HL-60 (cell line): ENCODE results near the gene CTNNA2.

Experiments
- DNase-seq, 2 experiments: peaks; one replicate each; pipeline ENCODE4 v3.0.0-alpha.2; 2010 to 2020; ENCODE audit warnings: low read depth in 1 of 2, low spot score in 1 of 2
- H3K27ac ChIP-seq: fragments of 250-450 bp; sonication (Bioruptor Pico); replicated peaks from 2 replicates; pipeline ENCODE4 v1.5.1; 2020; ENCODE audit warnings: mild to moderate bottlenecking, moderate library complexity
- H3K27me3 ChIP-seq: fragments of 250-450 bp; sonication (Bioruptor Pico); 2 replicates; pipeline ENCODE4 v1.5.1; 2021; ENCODE audit warnings: mild to moderate bottlenecking, moderate library complexity; ENCODE audit not compliant: insufficient read depth, poor library complexity, severe bottlenecking
- H3K4me3 ChIP-seq: replicated peaks from 2 replicates; pipeline ENCODE4 v1.5.1; 2011; ENCODE audit warnings: mild to moderate bottlenecking, control low read depth, low read length; ENCODE audit not compliant: insufficient read depth
- CTCF ChIP-seq: IDR thresholded peaks from one replicate; pipeline ENCODE4 v1.5.1; 2011; ENCODE audit warnings: low read length, control low read depth, inconsistent platforms; ENCODE audit not compliant: insufficient read depth
- GABPA ChIP-seq: IDR thresholded peaks from 2 replicates; pipeline ENCODE4 v1.6.1; 2012; ENCODE audit warnings: low read depth
- POLR2AphosphoS5 ChIP-seq: IDR thresholded peaks from 2 replicates; pipeline ENCODE4 v1.6.1; 2012; ENCODE audit warnings: low read depth
- SPI1 ChIP-seq: IDR thresholded peaks from 2 replicates; pipeline ENCODE4 v1.6.1; 2012; ENCODE audit warnings: low read depth, mild to moderate bottlenecking, borderline replicate concordance
- TF ChIP-seq, protein P1 (sequence below): IDR thresholded peaks from 2 replicates; pipeline ENCODE4 v1.6.1; 2012; ENCODE audit warnings: low read depth; ENCODE audit not compliant: insufficient replicate concordance

Gene CTNNA2

GRCh38 chr2:79640001-79640400 is 127.2 kb downstream of the CTNNA2 start:
- TF ChIP-seq CTCF (no peak), SPI1 (no peak), POLR2AphosphoS5 (no peak), GABPA (no peak)
- TF ChIP-seq, protein P1, sequence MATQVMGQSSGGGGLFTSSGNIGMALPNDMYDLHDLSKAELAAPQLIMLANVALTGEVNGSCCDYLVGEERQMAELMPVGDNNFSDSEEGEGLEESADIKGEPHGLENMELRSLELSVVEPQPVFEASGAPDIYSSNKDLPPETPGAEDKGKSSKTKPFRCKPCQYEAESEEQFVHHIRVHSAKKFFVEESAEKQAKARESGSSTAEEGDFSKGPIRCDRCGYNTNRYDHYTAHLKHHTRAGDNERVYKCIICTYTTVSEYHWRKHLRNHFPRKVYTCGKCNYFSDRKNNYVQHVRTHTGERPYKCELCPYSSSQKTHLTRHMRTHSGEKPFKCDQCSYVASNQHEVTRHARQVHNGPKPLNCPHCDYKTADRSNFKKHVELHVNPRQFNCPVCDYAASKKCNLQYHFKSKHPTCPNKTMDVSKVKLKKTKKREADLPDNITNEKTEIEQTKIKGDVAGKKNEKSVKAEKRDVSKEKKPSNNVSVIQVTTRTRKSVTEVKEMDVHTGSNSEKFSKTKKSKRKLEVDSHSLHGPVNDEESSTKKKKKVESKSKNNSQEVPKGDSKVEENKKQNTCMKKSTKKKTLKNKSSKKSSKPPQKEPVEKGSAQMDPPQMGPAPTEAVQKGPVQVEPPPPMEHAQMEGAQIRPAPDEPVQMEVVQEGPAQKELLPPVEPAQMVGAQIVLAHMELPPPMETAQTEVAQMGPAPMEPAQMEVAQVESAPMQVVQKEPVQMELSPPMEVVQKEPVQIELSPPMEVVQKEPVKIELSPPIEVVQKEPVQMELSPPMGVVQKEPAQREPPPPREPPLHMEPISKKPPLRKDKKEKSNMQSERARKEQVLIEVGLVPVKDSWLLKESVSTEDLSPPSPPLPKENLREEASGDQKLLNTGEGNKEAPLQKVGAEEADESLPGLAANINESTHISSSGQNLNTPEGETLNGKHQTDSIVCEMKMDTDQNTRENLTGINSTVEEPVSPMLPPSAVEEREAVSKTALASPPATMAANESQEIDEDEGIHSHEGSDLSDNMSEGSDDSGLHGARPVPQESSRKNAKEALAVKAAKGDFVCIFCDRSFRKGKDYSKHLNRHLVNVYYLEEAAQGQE: no peak
- H3K27me3 ChIP-seq: no peaks in the 10 kb centered on the region
- H3K4me3 ChIP-seq: no peak overlapping the region
- H3K27ac ChIP-seq: no peak overlapping the region
- no peak for DNase-seq

DNA sequence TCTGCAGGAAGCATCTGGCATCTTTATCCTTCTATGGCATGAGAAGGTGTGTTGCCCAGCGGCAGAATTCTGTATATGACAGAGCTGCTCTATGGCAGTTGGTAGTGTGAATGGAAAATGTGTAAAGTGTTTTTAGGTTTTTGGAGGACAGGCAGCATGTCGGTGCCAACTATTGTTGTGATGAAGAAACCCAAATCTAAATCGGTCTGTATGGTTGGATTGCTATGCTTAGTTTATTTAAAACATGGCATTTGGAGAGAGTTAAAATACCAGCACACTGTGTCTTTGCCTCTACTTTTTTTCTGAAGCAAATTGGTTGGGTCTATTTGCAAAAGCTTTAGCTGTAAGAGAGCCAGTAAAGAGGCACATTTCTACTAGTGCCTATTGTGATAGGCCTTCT is 136.7 kb downstream of the CTNNA2 start:
- TF ChIP-seq SPI1: no peak
- TF ChIP-seq, protein P1: no peak
- no peak for TF ChIP-seq CTCF
- TF ChIP-seq GABPA: no peak
- no peak for TF ChIP-seq POLR2AphosphoS5
- H3K27me3 ChIP-seq: no peaks in the 10 kb centered on the region
- DNase-seq: no peak

DNA sequence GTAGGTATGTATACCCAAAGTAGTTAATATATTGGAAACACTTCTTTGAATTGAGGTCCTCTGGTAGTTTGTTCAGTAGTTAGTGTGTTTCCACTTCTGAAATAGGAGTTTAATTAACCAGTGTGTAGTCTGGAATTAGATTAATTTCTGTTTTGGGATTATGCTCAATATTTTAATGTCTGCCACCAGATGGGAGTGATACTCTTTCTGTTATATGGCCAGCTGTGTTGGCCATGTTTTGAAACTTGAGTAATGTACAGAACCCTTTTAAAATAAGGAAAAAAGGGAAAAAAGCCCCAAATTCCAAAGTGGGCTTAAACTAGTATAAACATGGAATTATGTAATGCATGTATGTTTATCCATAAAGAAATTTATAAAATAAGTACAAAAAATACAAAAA is 147.7 kb downstream of the CTNNA2 start:
- no peaks in the 10 kb centered on the region for H3K27me3 ChIP-seq
- no peak overlapping the region for H3K4me3 ChIP-seq
- DNase-seq: no peak
- TF ChIP-seq, protein P1: no peak
- no peak for TF ChIP-seq GABPA
- TF ChIP-seq SPI1: no peak
- no peak for TF ChIP-seq CTCF
- TF ChIP-seq POLR2AphosphoS5: no peak
- H3K27ac ChIP-seq: no peak overlapping the region

More for the DNA sequence above, 136.7 kb downstream of the CTNNA2 start:
- H3K27ac ChIP-seq: no peak overlapping the region
- no peak overlapping the region for H3K4me3 ChIP-seq
